Measurements from ENCODE around the gene RAB24. TPM values are rescaled to one million over a fixed set of nuclear protein-coding genes. Genes with fewer than 3 reads are reported as not detected.
A peak's percentile ranks its signal among the peaks of the same experiment; 100 is the strongest.

The RAB24 gene
- total and polyA plus RNA-seq, 2 donors (not counting 1 experiment from before 2014, with no cell fraction given): 25.9 to 34.2 TPM

DNA sequence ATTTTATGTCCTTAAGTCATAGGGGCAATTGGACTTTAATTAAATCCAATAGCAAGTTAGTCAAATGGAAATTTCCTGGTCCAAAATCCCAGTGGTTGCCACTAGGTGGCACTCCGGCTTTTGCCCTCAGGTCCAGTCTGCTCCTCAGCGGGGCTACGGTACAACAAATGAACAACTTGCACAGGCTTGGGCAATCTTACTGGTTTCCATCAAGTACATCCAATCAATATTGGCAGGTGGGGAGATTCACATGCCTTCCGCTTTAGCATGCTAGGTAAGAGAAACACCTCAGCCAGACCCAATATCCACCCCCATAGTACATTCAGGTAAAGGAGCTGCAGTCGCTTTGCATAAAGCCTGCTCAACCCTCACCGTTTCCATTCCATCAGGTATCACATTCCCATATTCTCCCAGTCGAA is 14.4 kb upstream of the RAB24 start:
- Histone ChIP-seq H3K4me1 (ENCODE audit: control insufficient read depth, extremely low read depth, insufficient read depth, low read length) (peaks cover 1% of the 10 kb centered on the region), H3K27ac (ENCODE audit: insufficient read depth, low read length) (no peak overlapping the region), H2AFZ (ENCODE audit: low read length) (no peak overlapping the region), H3K4me3 (replicated peaks in 1 of 4; ENCODE audit: control extremely low read depth in 1 of 4, insufficient read depth in 1 of 4, low read depth in 3 of 4, low read length in 4 of 4) (no peak overlapping the region), H3K4me2 (ENCODE audit: extremely low read depth, insufficient read depth, low read length) (no peak overlapping the region), H3K27me3 (ENCODE audit: control insufficient read depth, insufficient read depth, low read length) (no peaks in the 10 kb centered on the region), H3K9ac (ENCODE audit: insufficient read depth, low read length) (no peak overlapping the region), H3K79me2 (ENCODE audit: control insufficient read depth, insufficient read depth, low read length) (no peaks in the 10 kb centered on the region), H3K36me3 (ENCODE audit: control insufficient read depth, insufficient read depth, low read length) (no peaks in the 10 kb centered on the region), H3K9me3 (ENCODE audit: control insufficient read depth, insufficient read depth, low read depth, low read length) (no peaks in the 10 kb centered on the region), H4K20me1 (ENCODE audit: control insufficient read depth, extremely low read depth, insufficient read depth, low read length) (no peaks in the 10 kb centered on the region)
- no peak for TF ChIP-seq EZH2 (IDR thresholded peaks at IDR 0.05; ENCODE audit: low read length, missing control alignments)
- TF ChIP-seq, protein P1, sequence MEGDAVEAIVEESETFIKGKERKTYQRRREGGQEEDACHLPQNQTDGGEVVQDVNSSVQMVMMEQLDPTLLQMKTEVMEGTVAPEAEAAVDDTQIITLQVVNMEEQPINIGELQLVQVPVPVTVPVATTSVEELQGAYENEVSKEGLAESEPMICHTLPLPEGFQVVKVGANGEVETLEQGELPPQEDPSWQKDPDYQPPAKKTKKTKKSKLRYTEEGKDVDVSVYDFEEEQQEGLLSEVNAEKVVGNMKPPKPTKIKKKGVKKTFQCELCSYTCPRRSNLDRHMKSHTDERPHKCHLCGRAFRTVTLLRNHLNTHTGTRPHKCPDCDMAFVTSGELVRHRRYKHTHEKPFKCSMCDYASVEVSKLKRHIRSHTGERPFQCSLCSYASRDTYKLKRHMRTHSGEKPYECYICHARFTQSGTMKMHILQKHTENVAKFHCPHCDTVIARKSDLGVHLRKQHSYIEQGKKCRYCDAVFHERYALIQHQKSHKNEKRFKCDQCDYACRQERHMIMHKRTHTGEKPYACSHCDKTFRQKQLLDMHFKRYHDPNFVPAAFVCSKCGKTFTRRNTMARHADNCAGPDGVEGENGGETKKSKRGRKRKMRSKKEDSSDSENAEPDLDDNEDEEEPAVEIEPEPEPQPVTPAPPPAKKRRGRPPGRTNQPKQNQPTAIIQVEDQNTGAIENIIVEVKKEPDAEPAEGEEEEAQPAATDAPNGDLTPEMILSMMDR (conservative IDR thresholded peaks at IDR 0.05 in 1 of 2, IDR thresholded peaks at IDR 0.05 in 1 of 2; ENCODE audit: low read depth in 1 of 2, low read length in 2 of 2): peak; percentile 90 to 94
- peak; percentile 68 to 85 for DNase-seq (ENCODE audit: low read depth in 2 of 2)

DNA sequence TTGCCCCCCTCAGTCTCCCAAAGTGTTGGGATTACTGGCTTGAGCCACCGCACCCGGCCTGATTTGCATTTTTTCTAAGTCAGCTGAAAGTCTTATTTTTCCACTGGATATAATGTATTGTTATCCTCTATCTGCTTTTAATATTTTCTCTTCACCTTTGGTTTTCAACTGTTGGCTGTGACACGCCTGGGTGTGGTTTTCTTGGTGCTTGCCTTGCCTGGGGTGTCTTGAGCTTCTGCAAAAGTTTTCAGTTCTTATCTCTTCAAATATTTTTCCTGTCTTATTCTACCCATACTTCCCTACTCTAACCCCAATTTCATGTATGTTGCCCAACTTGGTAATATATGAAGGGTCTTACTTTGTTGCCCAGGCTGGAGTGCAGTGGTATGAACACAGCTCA is 12.5 kb upstream of the RAB24 start:
- TF ChIP-seq, protein P1 (conservative IDR thresholded peaks at IDR 0.05 in 1 of 2, IDR thresholded peaks at IDR 0.05 in 1 of 2; ENCODE audit: low read depth in 1 of 2, low read length in 2 of 2): no peak
- TF ChIP-seq EZH2 (IDR thresholded peaks at IDR 0.05; ENCODE audit: low read length, missing control alignments): no peak
- peaks cover 6% of the 10 kb centered on the region for H3K4me1 ChIP-seq (ENCODE audit: control insufficient read depth, extremely low read depth, insufficient read depth, low read length)
- no peak overlapping the region for H3K4me3 ChIP-seq (replicated peaks in 1 of 4; ENCODE audit: control extremely low read depth in 1 of 4, insufficient read depth in 1 of 4, low read depth in 3 of 4, low read length in 4 of 4)
- no peaks in the 10 kb centered on the region for H3K36me3 ChIP-seq (ENCODE audit: control insufficient read depth, insufficient read depth, low read length)
- no peak overlapping the region for H3K4me2 ChIP-seq (ENCODE audit: extremely low read depth, insufficient read depth, low read length)
- H3K27ac ChIP-seq (ENCODE audit: insufficient read depth, low read length): no peak overlapping the region
- no peak for DNase-seq (ENCODE audit: low read depth in 2 of 2)
- H2AFZ ChIP-seq (ENCODE audit: low read length): no peak overlapping the region
- H3K9ac ChIP-seq (ENCODE audit: insufficient read depth, low read length): no peak overlapping the region
- no peaks in the 10 kb centered on the region for H3K27me3 ChIP-seq (ENCODE audit: control insufficient read depth, insufficient read depth, low read length)
- H4K20me1 ChIP-seq (ENCODE audit: control insufficient read depth, extremely low read depth, insufficient read depth, low read length): no peaks in the 10 kb centered on the region
- H3K9me3 ChIP-seq (ENCODE audit: control insufficient read depth, insufficient read depth, low read depth, low read length): no peaks in the 10 kb centered on the region
- peaks cover 4% of the 10 kb centered on the region for H3K79me2 ChIP-seq (ENCODE audit: control insufficient read depth, insufficient read depth, low read length)

DNA sequence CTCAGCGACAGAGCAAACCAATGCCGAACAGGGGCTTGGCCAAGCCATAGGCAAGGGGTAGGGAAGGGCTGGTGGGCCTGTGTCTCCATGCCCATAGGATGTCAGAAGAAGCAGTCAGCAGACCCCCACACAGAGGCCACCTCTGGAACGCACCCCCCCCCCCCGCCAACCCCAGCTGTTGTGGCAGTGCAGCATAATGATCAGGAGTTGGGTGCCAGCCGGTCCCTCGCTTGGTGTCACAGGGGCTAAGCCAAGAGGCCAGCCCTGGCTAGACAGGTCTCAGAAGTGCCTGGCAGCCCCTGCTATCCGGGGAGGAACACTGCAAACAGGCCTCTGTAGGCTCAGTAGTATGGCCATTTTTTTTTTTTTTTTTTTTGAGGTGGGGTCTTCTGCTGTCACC is 11.9 kb upstream of the RAB24 start:
- Histone ChIP-seq H3K27me3 (ENCODE audit: control insufficient read depth, insufficient read depth, low read length) (no peaks in the 10 kb centered on the region), H3K4me3 (replicated peaks in 1 of 4; ENCODE audit: control extremely low read depth in 1 of 4, insufficient read depth in 1 of 4, low read depth in 3 of 4, low read length in 4 of 4) (no peak overlapping the region), H3K4me1 (ENCODE audit: control insufficient read depth, extremely low read depth, insufficient read depth, low read length) (peaks cover 11% of the 10 kb centered on the region), H3K9ac (ENCODE audit: insufficient read depth, low read length) (no peak overlapping the region), H3K27ac (ENCODE audit: insufficient read depth, low read length) (no peak overlapping the region), H3K36me3 (ENCODE audit: control insufficient read depth, insufficient read depth, low read length) (no peaks in the 10 kb centered on the region), H3K79me2 (ENCODE audit: control insufficient read depth, insufficient read depth, low read length) (peaks cover 10% of the 10 kb centered on the region), H4K20me1 (ENCODE audit: control insufficient read depth, extremely low read depth, insufficient read depth, low read length) (no peaks in the 10 kb centered on the region), H3K4me2 (ENCODE audit: extremely low read depth, insufficient read depth, low read length) (no peak overlapping the region), H3K9me3 (ENCODE audit: control insufficient read depth, insufficient read depth, low read depth, low read length) (no peaks in the 10 kb centered on the region), H2AFZ (ENCODE audit: low read length) (no peak overlapping the region)
- no peak for DNase-seq (ENCODE audit: low read depth in 2 of 2)
- TF ChIP-seq EZH2 (IDR thresholded peaks at IDR 0.05; ENCODE audit: low read length, missing control alignments): no peak
- TF ChIP-seq, protein P1 (conservative IDR thresholded peaks at IDR 0.05 in 1 of 2, IDR thresholded peaks at IDR 0.05 in 1 of 2; ENCODE audit: low read depth in 1 of 2, low read length in 2 of 2): no peak
